WTC11 (cell line): ENCODE measurements around the gene C1QC. TPM values are rescaled to one million over a fixed set of nuclear protein-coding genes. Genes with fewer than 3 reads are reported as not detected.

Experiments used
- ATAC-seq: fragments of 200-7000 bp; cut with Tn5 transposase; 2 replicates; pipeline ENCODE4 v1.10.0; 2021; ENCODE audit warnings: mild to moderate bottlenecking, moderate library complexity
- CTCF ChIA-PET: fragments of 300-600 bp; sonication (Branson Sonifier 250); formaldehyde crosslinking; loops from one replicate; lab custom pipeline; 2021; ENCODE audit warnings: antibody characterized with exemption; lab: Charles Lee
- POLR2A ChIA-PET: fragments of 350-600 bp; sonication (Branson Sonifier 250); formaldehyde crosslinking; loops from one replicate; lab custom pipeline; 2021; ENCODE audit warnings: antibody characterized with exemption; lab: Charles Lee
- DNase-seq: peaks from one replicate; pipeline ENCODE4 v3.0.0; 2021; ENCODE audit warnings: low spot score
- H3K27ac Mint-ChIP-seq: 2 replicates; pipeline ENCODE4 v1.8.0; 2021; ENCODE audit warnings: mixed read lengths
- H3K27me3 Mint-ChIP-seq: 2 replicates; pipeline ENCODE4 v1.8.0; 2021; ENCODE audit warnings: low read depth, mild to moderate bottlenecking, moderate library complexity, mixed read lengths
- H3K36me3 Mint-ChIP-seq: 2 replicates; pipeline ENCODE4 v1.8.0; 2021; ENCODE audit warnings: mixed read lengths
- H3K4me1 Mint-ChIP-seq: 2 replicates; pipeline ENCODE4 v1.8.0; 2022; ENCODE audit warnings: mixed read lengths
- H3K4me3 Mint-ChIP-seq: 2 replicates; pipeline ENCODE4 v1.8.0; 2021; ENCODE audit warnings: mild to moderate bottlenecking, moderate library complexity, mixed read lengths
- H3K9me3 Mint-ChIP-seq: 2 replicates; pipeline ENCODE4 v1.8.0; 2021; ENCODE audit warnings: mixed read lengths
- AR ChIP-seq: fragments of 250-450 bp; sonication (Bioruptor Pico); IDR thresholded peaks from 2 replicates; pipeline ENCODE4 v1.9.0; 2021; ENCODE audit warnings: mild to moderate bottlenecking
- EMX1 ChIP-seq: fragments of 250-450 bp; sonication (Bioruptor Pico); IDR thresholded peaks from 2 replicates; pipeline ENCODE4 v1.8.0; 2021; ENCODE audit warnings: mild to moderate bottlenecking
- GTF2I ChIP-seq: fragments of 250-450 bp; sonication (Bioruptor Pico); conservative IDR thresholded peaks from 2 replicates; pipeline ENCODE4 v1.4.0; 2021; ENCODE audit warnings: mild to moderate bottlenecking
- HMGXB4 ChIP-seq: sonication (generic); formaldehyde crosslinking; IDR thresholded peaks from 2 replicates; pipeline ENCODE4 v1.8.1; 2023; ENCODE audit warnings: mild to moderate bottlenecking, moderate library complexity, missing genetic modification reagents
- RELA ChIP-seq: sonication (generic); formaldehyde crosslinking; IDR thresholded peaks from 2 replicates; pipeline ENCODE4 v1.8.1; 2022; ENCODE audit warnings: missing genetic modification reagents, mild to moderate bottlenecking, borderline replicate concordance
- STAT6 ChIP-seq: sonication (generic); formaldehyde crosslinking; conservative IDR thresholded peaks from 2 replicates; pipeline ENCODE4 v1.8.1; 2023; ENCODE audit warnings: mild to moderate bottlenecking, low read depth, missing genetic modification reagents, moderate library complexity
- ZNF121 ChIP-seq: sonication (generic); formaldehyde crosslinking; IDR thresholded peaks from 2 replicates; pipeline ENCODE4 v1.8.0; 2023; ENCODE audit warnings: missing genetic modification reagents
- ZNF138 ChIP-seq: sonication (generic); formaldehyde crosslinking; conservative IDR thresholded peaks from 2 replicates; pipeline ENCODE4 v1.8.1; 2022; ENCODE audit warnings: mild to moderate bottlenecking, moderate library complexity, missing genetic modification reagents
- ZNF263 ChIP-seq: sonication (generic); formaldehyde crosslinking; IDR thresholded peaks from 2 replicates; pipeline ENCODE4 v1.8.1; 2022; ENCODE audit warnings: low read depth, mild to moderate bottlenecking, moderate library complexity, missing genetic modification reagents
- ZNF317 ChIP-seq: sonication (generic); formaldehyde crosslinking; IDR thresholded peaks from 2 replicates; pipeline ENCODE4 v1.8.1; 2023; ENCODE audit warnings: low read depth, mild to moderate bottlenecking, moderate library complexity, missing genetic modification reagents, borderline replicate concordance
- total RNA-seq: library from RNA; stranded (reverse); gene quantifications from 3 replicates; pipeline ENCODE4 v1.2.3, GENCODE V29; 2021
- TF ChIP-seq, protein P1 (sequence below): sonication (generic); formaldehyde crosslinking; IDR thresholded peaks from 2 replicates; pipeline ENCODE4 v1.8.1; 2022; ENCODE audit warnings: missing genetic modification reagents, borderline replicate concordance
- TF ChIP-seq, protein P2 (sequence below): sonication (generic); formaldehyde crosslinking; IDR thresholded peaks from 2 replicates; pipeline ENCODE4 v1.8.1; 2023; ENCODE audit warnings: mild to moderate bottlenecking, missing genetic modification reagents

C1QC gene
- total RNA-seq, 1 experiment from 2014 or later: 0.28 TPM

DNA sequence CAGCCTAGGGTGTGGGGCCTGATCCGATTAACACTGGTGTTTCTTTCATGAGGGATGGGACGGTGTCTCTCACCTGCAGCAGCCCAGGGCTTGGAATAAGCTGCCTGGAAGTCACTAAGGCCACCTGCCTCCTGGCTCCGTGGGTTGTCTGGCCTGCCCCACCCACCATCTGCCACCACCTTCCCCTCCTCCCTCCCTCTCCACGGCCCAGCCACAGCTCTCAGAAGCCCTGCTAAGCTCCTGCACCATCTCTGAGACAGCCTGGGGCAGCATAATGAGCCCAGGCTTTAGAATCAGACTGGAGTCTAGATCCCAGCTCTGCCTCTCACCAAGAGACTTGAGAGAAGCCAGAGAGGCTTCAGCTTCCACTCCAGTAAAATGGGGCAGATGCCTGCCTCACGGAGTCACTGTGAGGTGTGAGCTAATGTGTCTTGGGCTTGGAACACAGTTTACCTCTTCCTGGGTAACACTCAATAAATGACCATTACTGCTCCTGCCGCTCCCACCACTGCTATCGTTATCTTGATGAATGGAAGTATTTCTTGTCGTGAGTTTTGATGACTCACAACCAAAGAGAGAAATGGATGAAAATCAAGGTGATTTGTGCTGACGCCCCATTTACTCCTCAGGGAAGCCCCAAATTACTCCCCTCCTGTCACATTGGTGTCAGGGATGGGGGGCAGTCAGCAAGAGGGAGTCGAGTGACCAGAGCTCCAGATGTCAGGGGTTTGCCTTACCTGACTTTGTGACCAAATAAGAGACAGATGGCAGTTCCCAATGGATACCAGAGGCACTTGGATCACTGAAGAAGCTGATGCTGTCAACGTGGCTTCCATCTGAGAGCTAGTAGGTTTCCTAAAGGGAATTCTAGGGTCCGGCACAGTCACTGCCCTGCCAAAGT, 30.5 kb upstream of the C1QC start (continued):
- TF ChIP-seq, protein P1, sequence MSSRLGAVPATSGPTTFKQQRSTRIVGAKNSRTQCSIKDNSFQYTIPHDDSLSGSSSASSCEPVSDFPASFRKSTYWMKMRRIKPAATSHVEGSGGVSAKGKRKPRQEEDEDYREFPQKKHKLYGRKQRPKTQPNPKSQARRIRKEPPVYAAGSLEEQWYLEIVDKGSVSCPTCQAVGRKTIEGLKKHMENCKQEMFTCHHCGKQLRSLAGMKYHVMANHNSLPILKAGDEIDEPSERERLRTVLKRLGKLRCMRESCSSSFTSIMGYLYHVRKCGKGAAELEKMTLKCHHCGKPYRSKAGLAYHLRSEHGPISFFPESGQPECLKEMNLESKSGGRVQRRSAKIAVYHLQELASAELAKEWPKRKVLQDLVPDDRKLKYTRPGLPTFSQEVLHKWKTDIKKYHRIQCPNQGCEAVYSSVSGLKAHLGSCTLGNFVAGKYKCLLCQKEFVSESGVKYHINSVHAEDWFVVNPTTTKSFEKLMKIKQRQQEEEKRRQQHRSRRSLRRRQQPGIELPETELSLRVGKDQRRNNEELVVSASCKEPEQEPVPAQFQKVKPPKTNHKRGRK: no peak

GRCh38 chr1:22613572-22613918, 29.9 kb upstream of the C1QC start:
- Mint-ChIP-seq H3K4me3 (no peak overlapping the region), H3K4me1 (peaks cover 8% of the 10 kb centered on the region), H3K27ac (no peak overlapping the region), H3K27me3 (no peaks in the 10 kb centered on the region; the same call in 1 of the 2 replicates), H3K9me3 (no peaks in the 10 kb centered on the region), H3K36me3 (no peaks in the 10 kb centered on the region)
- DNase-seq (no peak), ATAC-seq (no peak)
- CTCF ChIA-PET: no interaction called here
- TF ChIP-seq, protein P2, sequence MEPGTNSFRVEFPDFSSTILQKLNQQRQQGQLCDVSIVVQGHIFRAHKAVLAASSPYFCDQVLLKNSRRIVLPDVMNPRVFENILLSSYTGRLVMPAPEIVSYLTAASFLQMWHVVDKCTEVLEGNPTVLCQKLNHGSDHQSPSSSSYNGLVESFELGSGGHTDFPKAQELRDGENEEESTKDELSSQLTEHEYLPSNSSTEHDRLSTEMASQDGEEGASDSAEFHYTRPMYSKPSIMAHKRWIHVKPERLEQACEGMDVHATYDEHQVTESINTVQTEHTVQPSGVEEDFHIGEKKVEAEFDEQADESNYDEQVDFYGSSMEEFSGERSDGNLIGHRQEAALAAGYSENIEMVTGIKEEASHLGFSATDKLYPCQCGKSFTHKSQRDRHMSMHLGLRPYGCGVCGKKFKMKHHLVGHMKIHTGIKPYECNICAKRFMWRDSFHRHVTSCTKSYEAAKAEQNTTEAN: no peak
- TF ChIP-seq EMX1 (CRISPR knock-in tag) (no peak), RELA (CRISPR knock-in tag) (no peak), HMGXB4 (CRISPR knock-in tag) (no peak), ZNF317 (CRISPR knock-in tag) (no peak), ZNF121 (CRISPR knock-in tag) (no peak), ZNF263 (no peak), AR (CRISPR knock-in tag) (no peak), STAT6 (CRISPR knock-in tag) (no peak), ZNF138 (CRISPR knock-in tag) (no peak), GTF2I (CRISPR knock-in tag) (no peak)
- TF ChIP-seq, protein P1: no peak
- TF ChIP-seq, all 79 proteins: peak for 0
- POLR2A ChIA-PET: no interaction called here
